Measurements from ENCODE around the gene TBC1D1. TPM values are rescaled to one million over a fixed set of nuclear protein-coding genes. Genes with fewer than 3 reads are reported as not detected.

The TBC1D1 gene
- total RNA-seq, 1 experiment from 2014 or later, result 56.0 TPM

DNA sequence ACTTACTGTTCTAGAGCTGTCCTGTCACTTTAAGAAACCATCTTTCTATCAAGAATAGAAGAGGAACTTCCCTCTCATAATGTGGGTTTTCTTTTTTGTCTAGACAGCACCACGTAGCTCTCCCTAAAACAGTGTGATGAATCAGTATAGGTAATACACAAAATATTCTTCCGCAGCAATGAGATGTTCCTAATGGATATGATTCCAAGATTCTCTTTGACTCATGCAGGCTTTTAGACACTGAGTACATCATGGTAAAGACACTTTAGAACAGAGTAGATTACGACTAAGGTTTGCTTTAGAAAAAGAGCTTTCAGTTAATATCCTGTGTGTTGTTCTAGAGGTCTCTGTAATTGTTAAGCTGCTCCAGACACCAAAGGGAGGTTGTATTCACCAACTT, 139.1 kb downstream of the TBC1D1 start:
- intact Hi-C loops (cut with micrococcal nuclease; ENCODE audit: unreplicated experiment) (loop anchor here (10.0 kb wide), 2 partner anchors 225 to 575 kb away; a partner anchor contains a TSS), in situ Hi-C loops (cut with HindIII; ENCODE audit: low pct_unique_long_range_greater_than_20kb, low sequenced_read_pairs) (no loop called here)
- TF ChIP-seq, protein P1, sequence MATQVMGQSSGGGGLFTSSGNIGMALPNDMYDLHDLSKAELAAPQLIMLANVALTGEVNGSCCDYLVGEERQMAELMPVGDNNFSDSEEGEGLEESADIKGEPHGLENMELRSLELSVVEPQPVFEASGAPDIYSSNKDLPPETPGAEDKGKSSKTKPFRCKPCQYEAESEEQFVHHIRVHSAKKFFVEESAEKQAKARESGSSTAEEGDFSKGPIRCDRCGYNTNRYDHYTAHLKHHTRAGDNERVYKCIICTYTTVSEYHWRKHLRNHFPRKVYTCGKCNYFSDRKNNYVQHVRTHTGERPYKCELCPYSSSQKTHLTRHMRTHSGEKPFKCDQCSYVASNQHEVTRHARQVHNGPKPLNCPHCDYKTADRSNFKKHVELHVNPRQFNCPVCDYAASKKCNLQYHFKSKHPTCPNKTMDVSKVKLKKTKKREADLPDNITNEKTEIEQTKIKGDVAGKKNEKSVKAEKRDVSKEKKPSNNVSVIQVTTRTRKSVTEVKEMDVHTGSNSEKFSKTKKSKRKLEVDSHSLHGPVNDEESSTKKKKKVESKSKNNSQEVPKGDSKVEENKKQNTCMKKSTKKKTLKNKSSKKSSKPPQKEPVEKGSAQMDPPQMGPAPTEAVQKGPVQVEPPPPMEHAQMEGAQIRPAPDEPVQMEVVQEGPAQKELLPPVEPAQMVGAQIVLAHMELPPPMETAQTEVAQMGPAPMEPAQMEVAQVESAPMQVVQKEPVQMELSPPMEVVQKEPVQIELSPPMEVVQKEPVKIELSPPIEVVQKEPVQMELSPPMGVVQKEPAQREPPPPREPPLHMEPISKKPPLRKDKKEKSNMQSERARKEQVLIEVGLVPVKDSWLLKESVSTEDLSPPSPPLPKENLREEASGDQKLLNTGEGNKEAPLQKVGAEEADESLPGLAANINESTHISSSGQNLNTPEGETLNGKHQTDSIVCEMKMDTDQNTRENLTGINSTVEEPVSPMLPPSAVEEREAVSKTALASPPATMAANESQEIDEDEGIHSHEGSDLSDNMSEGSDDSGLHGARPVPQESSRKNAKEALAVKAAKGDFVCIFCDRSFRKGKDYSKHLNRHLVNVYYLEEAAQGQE (IDR thresholded peaks at IDR 0.05; ENCODE audit: insufficient read depth in 1 of 2, low read depth in 2 of 2, low read length in 1 of 2), result no peak
- H3K36me3 ChIP-seq (ENCODE audit: control insufficient read depth, insufficient read depth, low read length), result no peaks in the 10 kb centered on the region
- ChIA-PET CTCF (no interaction called here), POLR2A (no interaction called here)
- H3K4me1 ChIP-seq (ENCODE audit: control insufficient read depth, insufficient read depth, low read length), result no peaks in the 10 kb centered on the region
- no peak for ATAC-seq
- no peak overlapping the region for H3K4me3 ChIP-seq (ENCODE audit: low read depth in 2 of 2, low read length in 2 of 2)
- no TSS peak for BruUV-seq (replicated peaks)
- no peak overlapping the region for H3K27ac ChIP-seq (ENCODE audit: low read length)
- H3K27me3 ChIP-seq (ENCODE audit: control insufficient read depth, insufficient read depth, low read length), result no peaks in the 10 kb centered on the region
- H3K9me3 ChIP-seq (ENCODE audit: control insufficient read depth, insufficient read depth, low read depth, low read length), result no peaks in the 10 kb centered on the region
- DNase-seq (ENCODE audit: low read depth, low spot score), result no peak

DNA sequence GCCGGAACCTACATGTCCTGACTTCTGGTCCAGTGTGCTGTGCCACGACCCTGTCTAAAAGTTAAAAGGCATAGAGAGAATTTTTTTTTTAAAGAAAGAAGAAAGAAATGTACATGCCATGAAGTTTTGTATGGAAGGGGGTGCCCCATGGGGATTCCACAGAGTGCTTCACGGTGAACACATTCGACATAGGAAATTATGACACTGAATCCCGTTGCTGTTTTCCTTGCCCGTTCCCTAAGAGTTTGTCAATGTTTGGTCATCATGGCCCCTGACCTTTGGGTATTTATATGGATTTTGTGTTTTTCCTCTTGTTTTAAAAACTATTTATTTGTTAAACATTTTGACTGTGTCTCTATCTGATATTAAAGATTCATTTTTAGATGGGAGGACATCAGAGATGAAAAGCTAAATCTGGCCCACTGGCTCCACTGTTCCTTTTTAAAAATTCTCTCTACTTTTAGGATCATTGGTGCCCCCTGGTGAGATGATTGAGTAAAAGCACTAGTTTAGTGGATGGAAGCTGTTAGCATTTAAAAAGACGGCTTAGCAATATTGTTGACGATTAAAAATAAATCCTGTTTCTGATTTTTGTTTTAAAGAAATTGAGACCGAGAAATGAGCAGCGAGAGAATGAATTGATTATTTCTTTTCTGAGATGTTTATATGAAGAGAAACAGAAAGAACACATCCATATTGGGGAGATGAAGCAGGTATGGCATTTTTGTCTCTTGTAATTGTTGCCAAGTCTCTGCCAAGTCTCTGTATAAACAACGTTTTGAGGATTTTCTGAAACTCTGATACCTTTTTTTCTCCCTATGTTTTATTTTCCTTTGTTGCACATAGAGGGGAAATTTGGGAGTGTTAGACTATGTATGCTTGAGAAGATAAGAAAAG, 144.3 kb downstream of the TBC1D1 start:
- peak; percentile 13 for DNase-seq (ENCODE audit: low read depth, low spot score)
- in situ Hi-C loops (cut with HindIII; ENCODE audit: low pct_unique_long_range_greater_than_20kb, low sequenced_read_pairs), result no loop called here
- BruUV-seq (replicated peaks), result no TSS peak
- no peaks in the 10 kb centered on the region for H3K4me1 ChIP-seq (ENCODE audit: control insufficient read depth, insufficient read depth, low read length)
- no peaks in the 10 kb centered on the region for H3K9me3 ChIP-seq (ENCODE audit: control insufficient read depth, insufficient read depth, low read depth, low read length)
- no peak for TF ChIP-seq SIN3A (IDR thresholded peaks at IDR 0.05; ENCODE audit: borderline replicate concordance, insufficient read depth, low read depth, low read length)
- TF ChIP-seq, protein P2, sequence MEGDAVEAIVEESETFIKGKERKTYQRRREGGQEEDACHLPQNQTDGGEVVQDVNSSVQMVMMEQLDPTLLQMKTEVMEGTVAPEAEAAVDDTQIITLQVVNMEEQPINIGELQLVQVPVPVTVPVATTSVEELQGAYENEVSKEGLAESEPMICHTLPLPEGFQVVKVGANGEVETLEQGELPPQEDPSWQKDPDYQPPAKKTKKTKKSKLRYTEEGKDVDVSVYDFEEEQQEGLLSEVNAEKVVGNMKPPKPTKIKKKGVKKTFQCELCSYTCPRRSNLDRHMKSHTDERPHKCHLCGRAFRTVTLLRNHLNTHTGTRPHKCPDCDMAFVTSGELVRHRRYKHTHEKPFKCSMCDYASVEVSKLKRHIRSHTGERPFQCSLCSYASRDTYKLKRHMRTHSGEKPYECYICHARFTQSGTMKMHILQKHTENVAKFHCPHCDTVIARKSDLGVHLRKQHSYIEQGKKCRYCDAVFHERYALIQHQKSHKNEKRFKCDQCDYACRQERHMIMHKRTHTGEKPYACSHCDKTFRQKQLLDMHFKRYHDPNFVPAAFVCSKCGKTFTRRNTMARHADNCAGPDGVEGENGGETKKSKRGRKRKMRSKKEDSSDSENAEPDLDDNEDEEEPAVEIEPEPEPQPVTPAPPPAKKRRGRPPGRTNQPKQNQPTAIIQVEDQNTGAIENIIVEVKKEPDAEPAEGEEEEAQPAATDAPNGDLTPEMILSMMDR (IDR thresholded peaks at IDR 0.05), result peak; percentile 63; the same call in 1 of the 2 replicates
- H3K27ac ChIP-seq (ENCODE audit: low read length), result no peak overlapping the region
- no peaks in the 10 kb centered on the region for H3K36me3 ChIP-seq (ENCODE audit: control insufficient read depth, insufficient read depth, low read length)
- no peaks in the 10 kb centered on the region for H3K27me3 ChIP-seq (ENCODE audit: control insufficient read depth, insufficient read depth, low read length)
- intact Hi-C loops (cut with micrococcal nuclease; ENCODE audit: unreplicated experiment), result loop anchor here (10.0 kb wide), 2 partner anchors 230 to 580 kb away; a partner anchor contains a TSS
- ChIA-PET POLR2A (no interaction called here), CTCF (no interaction called here)
- ATAC-seq, result no peak
- no peak overlapping the region for H3K4me3 ChIP-seq (ENCODE audit: low read depth in 2 of 2, low read length in 2 of 2)

DNA sequence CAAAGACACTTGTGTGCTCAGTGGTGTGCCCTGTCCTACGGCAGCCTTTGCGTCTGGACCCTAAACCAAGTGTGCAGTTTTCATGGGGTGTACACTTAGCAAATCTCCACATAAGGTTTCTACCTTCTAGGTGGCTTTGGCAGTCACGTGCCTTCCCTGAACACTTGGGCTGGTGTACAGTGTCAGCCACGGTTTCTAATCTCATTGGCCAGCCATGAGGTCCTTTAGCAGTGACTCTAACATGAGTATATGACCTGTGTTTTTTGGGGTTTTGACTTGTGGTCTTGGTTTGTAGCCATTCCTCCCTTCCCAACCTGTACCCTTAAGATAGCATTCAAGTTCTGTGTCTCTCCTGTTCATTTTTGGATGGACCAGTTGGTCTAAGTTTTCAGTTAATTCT, 145.7 kb downstream of the TBC1D1 start:
- H3K27ac ChIP-seq (ENCODE audit: low read length), result no peak overlapping the region
- intact Hi-C loops (cut with micrococcal nuclease; ENCODE audit: unreplicated experiment) (loop anchor here (10.0 kb wide), 2 partner anchors 232 to 582 kb away; a partner anchor contains a TSS), in situ Hi-C loops (cut with HindIII; ENCODE audit: low pct_unique_long_range_greater_than_20kb, low sequenced_read_pairs) (no loop called here)
- no peaks in the 10 kb centered on the region for H3K4me1 ChIP-seq (ENCODE audit: control insufficient read depth, insufficient read depth, low read length)
- TF ChIP-seq POLR2AphosphoS5 (IDR thresholded peaks at IDR 0.05; ENCODE audit: low read depth, low read length) (no peak), TCF7L2 (IDR thresholded peaks at IDR 0.05; ENCODE audit: low read depth, low read length) (no peak), SIN3A (IDR thresholded peaks at IDR 0.05; ENCODE audit: borderline replicate concordance, insufficient read depth, low read depth, low read length) (no peak)
- TF ChIP-seq, protein P1 (IDR thresholded peaks at IDR 0.05; ENCODE audit: insufficient read depth in 1 of 2, low read depth in 2 of 2, low read length in 1 of 2), result no peak
- TF ChIP-seq, protein P2 (IDR thresholded peaks at IDR 0.05), result no peak
- POLR2A ChIA-PET, result no interaction called here
- ATAC-seq, result no peak
- no peak overlapping the region for H3K4me3 ChIP-seq (ENCODE audit: low read depth in 2 of 2, low read length in 2 of 2)
- no peaks in the 10 kb centered on the region for H3K36me3 ChIP-seq (ENCODE audit: control insufficient read depth, insufficient read depth, low read length)
- no peaks in the 10 kb centered on the region for H3K9me3 ChIP-seq (ENCODE audit: control insufficient read depth, insufficient read depth, low read depth, low read length)
- no TSS peak for BruUV-seq (replicated peaks)
- CTCF ChIA-PET, result no interaction called here
- no peak for DNase-seq (ENCODE audit: low read depth, low spot score)
- H3K27me3 ChIP-seq (ENCODE audit: control insufficient read depth, insufficient read depth, low read length), result no peaks in the 10 kb centered on the region
